Heart left ventricle (tissue), 13 donors: ENCODE data around the gene SEC23IP.

ENCODE experiments used
- POLR2A ChIP-seq, 2 donors: fragments of 450-650 bp; IDR thresholded peaks; one replicate each; pipeline ENCODE4 v1.6.1; 2017; ENCODE audit warnings: antibody characterized with exemption in 2 of 2, mild to moderate bottlenecking in 2 of 2, moderate library complexity in 2 of 2
- TF ChIP-seq, protein P1 (sequence below), 12 donors: fragments of 200-600 bp; sonication (generic) in 4 of 12; IDR thresholded peaks; one replicate each; pipeline versions ENCODE4 v1.5.0 to v1.8.0; 2018 to 2022; ENCODE audit warnings: antibody characterized with exemption in 12 of 12, mild to moderate bottlenecking in 5 of 12
- donor health status: ischemic (EF 13 %, LVEDD 7.1; RV severe dilation, severe dysfunction).
- donor health status: DM: no; HTN: yes; CAD: no.
- donor health status: DM: no; HTN: no; CAD: no.
- donor health status: ischemic (EF 25% LVEDD 6.9; RV normal size, moderate dysfunction).
- donor health status: ischemic (EF 25% LVEDD 5.7; RV mildly dilated, moderate dysfunction).
- donor health status: ischemic (EF 35%, LVEDD 5.7; RV mildly dilated, moderate dysfunction).
- donor health status: nonischemic (EF 11% LVEDD 7.7; RV severe dilation, severe dysfunction).
- donor health status: DM: yes; HTN: yes; CAD: no.
- donor health status: PGD.
- donor health status: ischemic (EF 29% LVEDD 5.4; RV normal size, mild dysfunction).
- donor health status: nonischemic (EF 23%, LVEDD 6.1; RV moderate dilation, normal function).

DNA sequence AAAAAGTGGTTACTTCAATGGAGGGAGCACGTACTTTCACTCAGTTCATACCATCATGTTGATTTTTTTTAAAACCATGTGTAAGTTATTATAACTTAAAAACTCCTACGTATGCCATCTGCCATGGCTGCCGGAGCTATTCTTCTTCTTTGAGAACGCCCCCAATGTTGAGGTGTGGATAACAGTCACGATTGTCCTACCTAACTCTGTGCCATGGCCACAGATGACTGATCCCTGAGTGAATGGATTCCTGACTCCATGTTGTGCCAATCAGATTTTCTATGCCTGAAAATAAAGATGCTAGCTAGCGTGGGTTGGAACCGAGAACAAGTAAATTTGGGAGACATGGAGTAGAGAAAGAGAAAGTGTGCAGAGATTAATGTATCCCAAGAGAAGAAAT is 25.2 kb upstream of the SEC23IP start:
- no peak for TF ChIP-seq POLR2A (IDR thresholded peaks at IDR 0.05)
- TF ChIP-seq, protein P1, sequence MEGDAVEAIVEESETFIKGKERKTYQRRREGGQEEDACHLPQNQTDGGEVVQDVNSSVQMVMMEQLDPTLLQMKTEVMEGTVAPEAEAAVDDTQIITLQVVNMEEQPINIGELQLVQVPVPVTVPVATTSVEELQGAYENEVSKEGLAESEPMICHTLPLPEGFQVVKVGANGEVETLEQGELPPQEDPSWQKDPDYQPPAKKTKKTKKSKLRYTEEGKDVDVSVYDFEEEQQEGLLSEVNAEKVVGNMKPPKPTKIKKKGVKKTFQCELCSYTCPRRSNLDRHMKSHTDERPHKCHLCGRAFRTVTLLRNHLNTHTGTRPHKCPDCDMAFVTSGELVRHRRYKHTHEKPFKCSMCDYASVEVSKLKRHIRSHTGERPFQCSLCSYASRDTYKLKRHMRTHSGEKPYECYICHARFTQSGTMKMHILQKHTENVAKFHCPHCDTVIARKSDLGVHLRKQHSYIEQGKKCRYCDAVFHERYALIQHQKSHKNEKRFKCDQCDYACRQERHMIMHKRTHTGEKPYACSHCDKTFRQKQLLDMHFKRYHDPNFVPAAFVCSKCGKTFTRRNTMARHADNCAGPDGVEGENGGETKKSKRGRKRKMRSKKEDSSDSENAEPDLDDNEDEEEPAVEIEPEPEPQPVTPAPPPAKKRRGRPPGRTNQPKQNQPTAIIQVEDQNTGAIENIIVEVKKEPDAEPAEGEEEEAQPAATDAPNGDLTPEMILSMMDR (IDR thresholded peaks at IDR 0.05) = no peak
